ENCODE data around the gene HIP1. TPM values are rescaled to one million over a fixed set of nuclear protein-coding genes. Genes with fewer than 3 reads are reported as not detected.

The HIP1 gene
- total and polyA plus RNA-seq, 9 of the 15 experiments (the other 6 are each of a cell fraction or from before 2014, with no cell fraction given): 2.4 to 13.7 (median 9.5) TPM

DNA sequence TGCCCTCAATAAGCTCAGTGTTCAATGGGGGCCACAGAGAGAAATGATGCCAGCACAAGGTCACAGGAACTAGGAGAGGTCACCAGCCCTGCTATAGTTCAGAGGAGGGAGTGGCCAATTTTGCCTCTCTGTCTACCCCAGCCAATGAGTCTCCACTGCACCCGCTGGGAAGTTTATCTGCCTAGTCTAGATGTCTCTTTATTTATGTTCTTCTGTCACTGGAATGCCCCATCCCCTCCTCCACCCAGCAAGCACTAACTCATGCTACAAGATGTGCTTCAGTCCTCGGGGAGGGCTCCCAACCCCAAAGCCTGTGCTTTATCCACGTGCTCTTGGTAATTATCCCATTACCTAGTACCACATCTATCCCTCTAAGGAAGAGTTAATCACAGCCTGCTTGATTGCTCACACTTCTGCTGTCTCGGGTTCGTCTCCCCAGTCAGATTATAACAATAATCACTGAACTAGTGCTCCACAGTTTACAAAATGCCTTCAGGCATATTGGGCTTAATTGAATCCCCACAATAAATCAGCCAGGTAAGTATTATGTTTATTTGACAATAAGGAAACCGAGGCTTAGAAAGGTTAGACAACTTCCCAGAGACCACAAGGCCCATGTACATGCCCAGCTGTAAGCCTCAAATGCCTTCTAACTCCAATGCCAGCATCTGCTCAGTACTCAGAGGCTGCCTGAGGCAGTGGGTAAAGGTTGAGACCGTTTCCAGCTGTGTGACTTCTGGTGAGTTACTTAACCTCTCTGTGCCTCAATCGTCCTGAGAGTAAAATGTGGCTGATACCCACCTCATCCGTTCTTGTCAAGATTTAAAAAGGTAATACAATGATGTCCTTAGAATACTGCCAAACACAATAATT is 3.9 kb downstream of the HIP1 start:
- ChIA-PET POLR2A (interaction anchor here (0.5 to 0.8 kb wide), 2 partner anchors 9 to 207 kb away, joined by 3 read pairs; no protein-coding TSS in a partner anchor), CTCF (ENCODE audit: low intra/inter-chr PET ratio) (interaction anchor here (0.6 kb wide), 1 partner anchor 53 kb away, joined by 3 read pairs; no protein-coding TSS in a partner anchor)
- Histone ChIP-seq H4K20me1 (replicated peaks; ENCODE audit: control insufficient read depth, insufficient read depth, low read length) (no peaks in the 10 kb centered on the region), H3K9me1 (ENCODE audit: control insufficient read depth, insufficient read depth, low read length) (no peaks in the 10 kb centered on the region), H3K4me1 (replicated peaks in 1 of 2; ENCODE audit: control insufficient read depth in 2 of 2, insufficient read depth in 2 of 2, low read length in 2 of 2) (peaks cover 45 to 47% of the 10 kb centered on the region in 2 experiments), H3K79me2 (ENCODE audit: control insufficient read depth, insufficient read depth, low read length) (peaks cover 37% of the 10 kb centered on the region), H2AFZ (ENCODE audit: low read depth, low read length) (peak overlapping the region; percentile 84), H3K4me2 (ENCODE audit: insufficient read depth, low read length) (peak overlapping the region; percentile 75), H3K9ac (ENCODE audit: insufficient read depth in 1 of 2, low read depth in 2 of 2, low read length in 2 of 2) (peak overlapping the region; percentile 1 to 48; a peak in 3 of 4 replicates), H3K36me3 (ENCODE audit: control insufficient read depth, insufficient read depth, low read length) (peaks cover 5% of the 10 kb centered on the region; the same call in 2 of the 3 replicates), H3K27ac (ENCODE audit: extremely low read depth, low read depth, low read length) (peak overlapping the region; percentile 73), H3K4me3 (no peak overlapping the region), H3K9me3 (replicated peaks; ENCODE audit: control insufficient read depth, insufficient read depth, low read depth, low read length) (no peaks in the 10 kb centered on the region), H3K27me3 (ENCODE audit: control insufficient read depth in 2 of 2, insufficient read depth in 2 of 2, low read length in 2 of 2) (no peaks in the 10 kb centered on the region)
- DNase-seq (ENCODE audit: extremely low read depth in 1 of 4, low spot score in 3 of 4) (peak; percentile 78 to 96 (median 85)), FAIRE-seq (peak; percentile 98), ATAC-seq (peak; percentile 68)
- TSS peak; percentile 15 for BruUV-seq (replicated peaks)
- intact Hi-C loops (cut with micrococcal nuclease) (loop anchor here (5.0 kb wide), 1 partner anchor 63 kb away; no protein-coding TSS in a partner anchor), in situ Hi-C loops (cut with MboI) (no loop called here)
- 21% methylated on average over 9 of the region's 9 CpGs for WGBS (ENCODE audit: insufficient coverage, low coverage, missing lambda C conversion rate)
- TF ChIP-seq CREM (IDR thresholded peaks at IDR 0.05; ENCODE audit: low read depth) (peak; percentile 84), ZZZ3 (IDR thresholded peaks at IDR 0.05) (no peak), ZBED1 (IDR thresholded peaks at IDR 0.05) (no peak), ZNF174 (CRISPR knock-in tag; IDR thresholded peaks at IDR 0.05) (no peak), PHF20 (IDR thresholded peaks at IDR 0.05; ENCODE audit: partially characterized antibody) (no peak), ZNF785 (CRISPR knock-in tag; IDR thresholded peaks at IDR 0.05) (no peak), EWSR1 (IDR thresholded peaks at IDR 0.05; ENCODE audit: borderline replicate concordance, low read depth, partially characterized antibody) (no peak), ZNF274 (IDR thresholded peaks at IDR 0.05; ENCODE audit: borderline replicate concordance, low read depth, low read length) (no peak), ZBTB1 (CRISPR knock-in tag; IDR thresholded peaks at IDR 0.05; ENCODE audit: borderline replicate concordance, low read depth) (no peak; the same call in 1 of the 2 replicates), POLR2AphosphoS2 (IDR thresholded peaks at IDR 0.05; ENCODE audit: low read length) (no peak), SMAD3 (CRISPR knock-in tag; conservative IDR thresholded peaks at IDR 0.05) (no peak), ZNF609 (CRISPR knock-in tag; IDR thresholded peaks at IDR 0.05; ENCODE audit: borderline replicate concordance) (no peak), GABPB1 (CRISPR knock-in tag; IDR thresholded peaks at IDR 0.05) (no peak), GABPA (tag; conservative IDR thresholded peaks at IDR 0.05; ENCODE audit: low read depth) (no peak), NFE2L1 (tag; IDR thresholded peaks at IDR 0.05; ENCODE audit: borderline replicate concordance, low read depth) (no peak)
- TF ChIP-seq, protein P1, sequence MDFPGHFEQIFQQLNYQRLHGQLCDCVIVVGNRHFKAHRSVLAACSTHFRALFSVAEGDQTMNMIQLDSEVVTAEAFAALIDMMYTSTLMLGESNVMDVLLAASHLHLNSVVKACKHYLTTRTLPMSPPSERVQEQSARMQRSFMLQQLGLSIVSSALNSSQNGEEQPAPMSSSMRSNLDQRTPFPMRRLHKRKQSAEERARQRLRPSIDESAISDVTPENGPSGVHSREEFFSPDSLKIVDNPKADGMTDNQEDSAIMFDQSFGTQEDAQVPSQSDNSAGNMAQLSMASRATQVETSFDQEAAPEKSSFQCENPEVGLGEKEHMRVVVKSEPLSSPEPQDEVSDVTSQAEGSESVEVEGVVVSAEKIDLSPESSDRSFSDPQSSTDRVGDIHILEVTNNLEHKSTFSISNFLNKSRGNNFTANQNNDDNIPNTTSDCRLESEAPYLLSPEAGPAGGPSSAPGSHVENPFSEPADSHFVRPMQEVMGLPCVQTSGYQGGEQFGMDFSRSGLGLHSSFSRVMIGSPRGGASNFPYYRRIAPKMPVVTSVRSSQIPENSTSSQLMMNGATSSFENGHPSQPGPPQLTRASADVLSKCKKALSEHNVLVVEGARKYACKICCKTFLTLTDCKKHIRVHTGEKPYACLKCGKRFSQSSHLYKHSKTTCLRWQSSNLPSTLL (IDR thresholded peaks at IDR 0.05): no peak
